Pancreas (tissue), 10 donors: Measurements from ENCODE around the gene HDAC4. TPM values are rescaled to one million over a fixed set of nuclear protein-coding genes. Genes with fewer than 3 reads are reported as not detected.

ENCODE experiments used
- ATAC-seq, 4 donors: fragments of 200-7000 bp; cut with Tn5 transposase; one replicate each; pipeline versions ENCODE4 v1.8.0 to v1.9.1; 2020; ENCODE audit warnings: mild to moderate bottlenecking in 4 of 4, moderate library complexity in 4 of 4
- DNase-seq, 6 donors: peaks; one replicate each; pipeline ENCODE4 v3.0.0-alpha.2; 2020
- FAIRE-seq: peaks from 2 replicates; lab custom pipeline; 2012; peaks lifted over from hg19 to GRCh38; lab: Jason Lieb, UNC
- H3K27ac ChIP-seq, 4 donors: fragments of 200-600 bp; sonication (generic); 1 replicate in 3 of 4; 2 replicates in 1 of 4; pipeline versions ENCODE4 v1.5.0 to v1.8.0; 2020
- H3K27me3 ChIP-seq, 4 donors: fragments of 200-600 bp; one replicate each; pipeline ENCODE4 v1.8.0; 2021
- H3K36me3 ChIP-seq, 3 donors: fragments of 200-600 bp; sonication (generic) in 1 of 3; one replicate each; pipeline versions ENCODE4 v1.5.0 to v1.8.0; 2020 to 2021
- H3K4me1 ChIP-seq, 3 donors: fragments of 200-600 bp; one replicate each; pipeline ENCODE4 v1.8.0; 2021
- H3K4me3 ChIP-seq, 4 donors: fragments of 200-600 bp; sonication (generic) in 2 of 4; one replicate each; pipeline versions ENCODE4 v1.5.0 to v1.8.0; 2020 to 2021
- H3K9me3 ChIP-seq, 4 donors: fragments of 200-600 bp; one replicate each; pipeline ENCODE4 v1.8.0; 2021
- WGBS, 2 donors: extraction: QIAGEN DNeasy Blood & Tissue Kit; methylation state at CpG; one replicate each; pipeline ENCODE4 v1.1.7; 2013; 5-methylcytosine and 5-hydroxymethylcytosine counted together
- intact Hi-C, 3 donors: fragments of 100-400 bp; cut with DNase I; formaldehyde crosslinking; loops; one replicate each; pipeline versions ENCODE4 v1.11.1 to v1.14.2; 2022
- polyA plus RNA-seq, 2 donors: library from polyadenylated mRNA; stranded (reverse); fragments of 200-250 nt; gene quantifications; one replicate each; pipeline ENCODE4 v1.2.3, GENCODE V29; 2013
- total RNA-seq, 6 donors: library from RNA; stranded (reverse); fragmentation: NEBNext Ultra II Directional in 4 of 6; extraction: Animal tissue kit (Norgen Biotek cat#: 25700) in 4 of 6; gene quantifications; one replicate each; pipeline versions ENCODE4 v1.2.1 to v1.2.4, GENCODE V29; 2021 to 2023
- TF ChIP-seq, protein P1 (sequence below), 4 donors: fragments of 200-600 bp; sonication (generic) in 3 of 4; IDR thresholded peaks; one replicate each; pipeline versions ENCODE4 v1.5.0 to v1.8.0; 2021; ENCODE audit warnings: antibody characterized with exemption in 4 of 4
- donor health status: healthy with polysubstance abuse.
- donor health status: DM: no; HTN: no; CAD: no; lungs with moderate emphysema.
- donor health status: DM: no; HTN: no; CAD: no.
- donor health status: control.
- donor health status: control.
- donor health status: Bipolar disorder and iron deficiency.
- donor health status: DM: yes; HTN: yes; CAD: no.
- donor health status: DM: no; HTN: no; CAD: no.
- donor health status: DM: no; HTN: no; CAD: no.
- donor health status: DM: yes; HTN: yes; CAD: no.

HDAC4 gene
- total and polyA plus RNA-seq, 8 donors = 8.2 to 31.8 (median 16.6) TPM

GRCh38 chr2:239087046-239087710, 313.6 kb downstream of the HDAC4 start:
- TF ChIP-seq, protein P1, sequence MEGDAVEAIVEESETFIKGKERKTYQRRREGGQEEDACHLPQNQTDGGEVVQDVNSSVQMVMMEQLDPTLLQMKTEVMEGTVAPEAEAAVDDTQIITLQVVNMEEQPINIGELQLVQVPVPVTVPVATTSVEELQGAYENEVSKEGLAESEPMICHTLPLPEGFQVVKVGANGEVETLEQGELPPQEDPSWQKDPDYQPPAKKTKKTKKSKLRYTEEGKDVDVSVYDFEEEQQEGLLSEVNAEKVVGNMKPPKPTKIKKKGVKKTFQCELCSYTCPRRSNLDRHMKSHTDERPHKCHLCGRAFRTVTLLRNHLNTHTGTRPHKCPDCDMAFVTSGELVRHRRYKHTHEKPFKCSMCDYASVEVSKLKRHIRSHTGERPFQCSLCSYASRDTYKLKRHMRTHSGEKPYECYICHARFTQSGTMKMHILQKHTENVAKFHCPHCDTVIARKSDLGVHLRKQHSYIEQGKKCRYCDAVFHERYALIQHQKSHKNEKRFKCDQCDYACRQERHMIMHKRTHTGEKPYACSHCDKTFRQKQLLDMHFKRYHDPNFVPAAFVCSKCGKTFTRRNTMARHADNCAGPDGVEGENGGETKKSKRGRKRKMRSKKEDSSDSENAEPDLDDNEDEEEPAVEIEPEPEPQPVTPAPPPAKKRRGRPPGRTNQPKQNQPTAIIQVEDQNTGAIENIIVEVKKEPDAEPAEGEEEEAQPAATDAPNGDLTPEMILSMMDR (IDR thresholded peaks at IDR 0.05) = no peak
- no peak for FAIRE-seq
- Histone ChIP-seq H3K27me3 (no peaks in the 10 kb centered on the region), H3K27ac (no peak overlapping the region), H3K36me3 (no peaks in the 10 kb centered on the region), H3K4me1 (no peaks in the 10 kb centered on the region), H3K9me3 (no peaks in the 10 kb centered on the region), H3K4me3 (no peak overlapping the region)
- peak in 1 of 6 donors; percentile 33 for DNase-seq
- no peak for ATAC-seq
- intact Hi-C loops = no loop called here
- 91 to 96% methylated on average over 21 of the region's 21 CpGs for WGBS, 2 donors

- no peaks in the 10 kb centered on the region for H3K36me3 ChIP-seq
- no peaks in the 10 kb centered on the region for H3K4me1 ChIP-seq
- intact Hi-C loops = no loop called here
- TF ChIP-seq, protein P1 (IDR thresholded peaks at IDR 0.05) = no peak
- no peaks in the 10 kb centered on the region for H3K9me3 ChIP-seq
- H3K4me3 ChIP-seq = no peak overlapping the region
- H3K27ac ChIP-seq = no peak overlapping the region
- 90 to 92% methylated on average over 28 of the region's 28 CpGs for WGBS, 2 donors
- FAIRE-seq (no peak), ATAC-seq (no peak), DNase-seq (peak in 1 of 6 donors; percentile 27)
- H3K27me3 ChIP-seq = no peaks in the 10 kb centered on the region
Measured at GRCh38 chr2:239086325-239087020, 314.3 kb downstream of the HDAC4 start.

DNA sequence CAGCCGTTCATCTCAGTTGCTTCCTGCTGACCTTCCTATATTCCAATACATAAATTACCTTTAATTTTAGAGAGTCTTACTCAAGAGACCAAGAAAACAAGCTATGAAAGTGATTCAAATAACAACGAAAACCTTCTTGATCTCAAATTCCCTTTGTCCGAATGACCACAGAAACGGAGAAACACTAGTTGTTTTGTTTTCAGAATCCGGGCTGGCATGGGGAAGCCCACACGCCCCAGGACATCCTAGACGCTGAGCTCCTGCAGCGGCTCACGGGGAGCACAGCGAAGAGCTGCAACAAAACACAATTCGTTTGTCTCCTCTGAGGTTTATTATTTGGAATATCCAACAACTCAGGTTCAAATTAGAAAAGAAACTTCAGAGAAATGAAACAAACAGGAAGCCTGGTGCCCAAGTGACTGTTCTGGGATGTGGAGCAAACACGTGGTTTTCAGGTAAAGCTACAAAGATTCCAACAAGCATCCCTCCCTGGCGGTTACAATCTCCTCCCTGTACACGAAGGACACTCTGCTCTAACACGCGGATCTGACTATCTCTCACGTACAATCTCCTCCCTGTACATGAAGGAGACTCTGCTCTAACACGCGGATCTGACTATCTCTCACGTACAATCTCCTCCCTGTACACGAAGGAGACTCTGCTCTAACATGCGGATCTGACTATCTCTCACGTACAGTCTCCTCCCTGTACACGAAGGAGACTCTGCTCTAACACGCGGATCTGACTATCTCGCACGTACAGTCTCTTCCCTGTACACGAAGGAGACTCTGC, 315.4 kb downstream of the HDAC4 start:
- FAIRE-seq (no peak), DNase-seq (no peak), ATAC-seq (no peak)
- no peaks in the 10 kb centered on the region for H3K4me1 ChIP-seq
- H3K4me3 ChIP-seq = no peak overlapping the region
- H3K36me3 ChIP-seq = no peaks in the 10 kb centered on the region
- no peak overlapping the region for H3K27ac ChIP-seq
- 85 to 91% methylated on average over 29 of the region's 29 CpGs for WGBS, 2 donors
- no peaks in the 10 kb centered on the region for H3K27me3 ChIP-seq
- H3K9me3 ChIP-seq = no peaks in the 10 kb centered on the region
- intact Hi-C loops = no loop called here
- TF ChIP-seq, protein P1 (IDR thresholded peaks at IDR 0.05) = no peak

DNA sequence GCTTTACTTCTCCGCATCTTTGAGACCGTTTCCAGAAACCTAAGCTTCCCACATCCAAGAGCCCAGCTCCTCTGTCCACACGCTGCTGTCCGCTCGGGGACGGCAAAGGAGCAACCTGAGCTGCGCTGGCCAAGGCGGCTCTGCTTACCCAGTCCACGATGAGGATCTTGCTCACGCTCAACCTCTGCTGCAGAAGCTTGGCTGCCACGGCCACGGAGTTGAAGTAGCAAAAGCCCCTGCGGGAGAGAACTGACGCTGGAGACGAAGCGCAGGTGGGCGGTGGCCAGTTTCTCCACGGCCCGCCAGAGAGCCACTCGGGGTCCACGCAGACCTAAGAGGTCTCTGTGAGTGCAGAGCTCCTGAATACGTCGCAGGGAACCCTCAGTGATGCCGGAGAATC, 316.8 kb downstream of the HDAC4 start:
- TF ChIP-seq, protein P1 (IDR thresholded peaks at IDR 0.05) = no peak
- Histone ChIP-seq H3K4me3 (no peak overlapping the region), H3K27me3 (no peaks in the 10 kb centered on the region), H3K27ac (no peak overlapping the region), H3K36me3 (no peaks in the 10 kb centered on the region), H3K4me1 (no peaks in the 10 kb centered on the region), H3K9me3 (no peaks in the 10 kb centered on the region)
- ATAC-seq = no peak
- FAIRE-seq = no peak
- 95 to 96% methylated on average over 24 of the region's 24 CpGs for WGBS, 2 donors
- intact Hi-C loops = no loop called here
- peak in 1 of 6 donors; percentile 27 for DNase-seq
